Common myeloid progenitor, CD34-positive (primary cell): ENCODE results near the gene SPTBN1.
A peak's percentile ranks its signal among the peaks of the same experiment; 100 is the strongest.

ENCODE experiments used
- CTCF ChIA-PET: fragments of 350-600 bp; sonication (Branson Sonifier 250); formaldehyde crosslinking; loops from one replicate; lab custom pipeline; 2021; ENCODE audit warnings: antibody characterized with exemption; lab: Charles Lee
- POLR2A ChIA-PET: fragments of 350-600 bp; sonication (Branson Sonifier 250); formaldehyde crosslinking; loops from one replicate; lab custom pipeline; 2021; ENCODE audit warnings: antibody characterized with exemption; lab: Charles Lee
- DNase-seq, 3 donors: peaks; one replicate each; pipeline versions ENCODE4 v3.0.0 to v3.0.0-alpha.2; 2013
- H3K27ac ChIP-seq, 2 experiments: 1 replicate in 1 of 2; 2 replicates in 1 of 2; pipeline ENCODE4 v1.7.0; 2013; ENCODE audit warnings: inconsistent platforms in 2 of 2, low read length in 2 of 2, mild to moderate bottlenecking in 2 of 2, low read depth in 1 of 2, moderate library complexity in 1 of 2; ENCODE audit not compliant: severe bottlenecking in 2 of 2, insufficient read depth in 1 of 2, poor library complexity in 1 of 2
- H3K27me3 ChIP-seq, 5 experiments: replicated peaks in 2 of 5; 1 replicate in 3 of 5; 2 replicates in 2 of 5; pipeline versions ENCODE4 v1.6.1 to v1.7.0; 2013; ENCODE audit warnings: low read length in 4 of 5, mild to moderate bottlenecking in 2 of 5, moderate library complexity in 2 of 5, inconsistent platforms in 1 of 5; ENCODE audit not compliant: insufficient read depth in 5 of 5, control insufficient read depth in 4 of 5
- H3K36me3 ChIP-seq, 4 experiments: 1 replicate in 2 of 4; 2 replicates in 2 of 4; pipeline versions ENCODE4 v1.6.1 to v1.7.0; 2013; ENCODE audit warnings: low read length in 3 of 4, control low read depth in 1 of 4, mild to moderate bottlenecking in 1 of 4; ENCODE audit not compliant: control insufficient read depth in 4 of 4, insufficient read depth in 4 of 4
- H3K4me1 ChIP-seq, 4 experiments: 1 replicate in 3 of 4; 2 replicates in 1 of 4; pipeline versions ENCODE4 v1.6.1 to v1.7.1; 2013; ENCODE audit warnings: low read length in 3 of 4, mild to moderate bottlenecking in 3 of 4, control low read depth in 1 of 4, inconsistent platforms in 1 of 4, moderate library complexity in 1 of 4; ENCODE audit not compliant: control insufficient read depth in 4 of 4, insufficient read depth in 4 of 4; ENCODE audit errors: control extremely low read depth in 1 of 4
- H3K4me3 ChIP-seq, 7 experiments: 1 replicate in 4 of 7; 2 replicates in 3 of 7; pipeline versions ENCODE4 v1.5.1 to v1.7.0; 2013; ENCODE audit warnings: mild to moderate bottlenecking in 7 of 7, low read length in 6 of 7, moderate library complexity in 6 of 7, inconsistent platforms in 2 of 7, low read depth in 2 of 7, control low read depth in 1 of 7; ENCODE audit not compliant: insufficient read depth in 4 of 7, control insufficient read depth in 1 of 7; ENCODE audit errors: extremely low read depth in 1 of 7
- H3K9me3 ChIP-seq, 5 experiments: 1 replicate in 4 of 5; 2 replicates in 1 of 5; pipeline versions ENCODE4 v1.6.1 to v1.7.1; 2013; ENCODE audit warnings: low read length in 4 of 5, mild to moderate bottlenecking in 2 of 5, inconsistent platforms in 1 of 5, low read depth in 1 of 5, moderate library complexity in 1 of 5; ENCODE audit not compliant: control insufficient read depth in 4 of 5, insufficient read depth in 2 of 5; ENCODE audit errors: control extremely low read depth in 1 of 5
- whole genome bisulfite sequencing: methylation state at CpG from one replicate; pipeline ENCODE4 v1.1.5; 2013; ENCODE audit not compliant: insufficient coverage; 5-methylcytosine and 5-hydroxymethylcytosine counted together

Gene SPTBN1

DNA sequence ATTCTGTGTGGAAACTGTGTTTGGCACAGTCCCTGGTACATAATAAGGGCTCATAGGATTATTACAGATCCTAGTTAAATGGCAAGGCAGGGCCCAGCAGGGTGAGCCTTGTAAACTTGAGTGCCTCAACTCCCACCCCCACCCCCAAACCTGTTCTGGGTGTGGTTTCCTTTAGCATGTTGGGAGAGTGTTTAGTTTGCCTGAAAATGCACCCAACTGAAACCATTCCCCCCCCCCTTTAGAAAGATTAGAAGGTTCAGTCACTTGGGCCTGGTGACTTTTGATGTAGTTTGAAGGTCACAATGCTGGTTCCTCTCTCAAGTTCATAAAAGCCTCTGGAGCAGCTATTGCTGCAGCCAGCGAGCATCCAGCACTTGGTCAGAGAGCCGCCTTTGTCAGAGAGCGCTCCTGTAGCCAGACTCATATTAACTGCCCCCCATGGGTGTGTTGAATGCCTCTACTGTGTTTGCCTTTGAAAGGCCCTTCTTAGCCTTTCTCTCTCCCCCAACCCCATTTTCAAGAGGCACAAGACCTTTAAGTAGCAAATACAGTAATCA, 113.7 kb downstream of the SPTBN1 start:
- H3K4me1 ChIP-seq: peaks cover 58 to 90% (median 68%) of the 10 kb centered on the region in 4 experiments
- no peaks in the 10 kb centered on the region for H3K27me3 ChIP-seq
- DNase-seq: no peak
- no peaks in the 10 kb centered on the region for H3K9me3 ChIP-seq
- ChIA-PET CTCF (interaction anchor here (1.1 to 4.2 kb wide), 4 partner anchors 11 to 67 kb away, joined by 3 to 26 read pairs (median 8); no protein-coding TSS in a partner anchor), POLR2A (interaction anchor here (0.7 to 1.3 kb wide), 3 partner anchors 8 to 20 kb away, joined by 3 to 5 read pairs (median 4); no protein-coding TSS in a partner anchor)
- H3K27ac ChIP-seq: peak overlapping the region in 1 of 2 experiments; percentile 31
- peak overlapping the region in 4 of 7 experiments; percentile 3 to 62 (median 37) for H3K4me3 ChIP-seq
- 94% methylated on average over 3 of the region's 3 CpGs for WGBS
- H3K36me3 ChIP-seq: no peaks in the 10 kb centered on the region

DNA sequence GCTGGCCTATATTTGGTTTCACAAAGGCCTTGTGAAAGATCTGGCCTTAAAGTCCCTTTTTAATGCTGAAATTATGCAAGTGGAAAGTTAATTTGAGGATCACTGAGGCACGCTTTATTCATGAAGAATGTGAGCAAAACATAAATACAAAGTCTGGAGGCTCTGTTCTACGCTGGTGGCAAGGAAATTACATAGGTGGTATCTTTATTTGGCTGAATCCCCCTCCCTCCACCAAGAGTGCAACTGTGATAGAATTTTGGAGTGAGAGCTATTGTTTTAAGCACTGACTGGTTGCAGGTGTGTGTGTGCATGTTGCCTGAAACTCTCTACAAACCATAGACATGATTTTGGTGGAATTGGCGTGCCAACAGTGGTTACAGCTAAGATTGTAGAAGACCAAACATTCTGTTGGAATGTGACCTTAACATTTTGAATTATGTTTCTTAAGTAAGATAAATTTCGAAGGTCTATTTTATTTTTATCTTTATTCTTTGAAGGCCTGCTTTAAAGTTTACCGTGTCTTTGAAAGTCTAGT, 114.3 kb downstream of the SPTBN1 start:
- H3K36me3 ChIP-seq: peaks cover 0 to 1% (median 0%) of the 10 kb centered on the region in 4 experiments
- POLR2A ChIA-PET: interaction anchor here (0.7 to 3.2 kb wide), 2 partner anchors 9 to 11 kb away, joined by 3 to 18 read pairs; no protein-coding TSS in a partner anchor
- no peak for DNase-seq
- CTCF ChIA-PET: interaction anchor here (0.8 to 4.2 kb wide), 7 partner anchors 9 to 66 kb away, joined by 3 to 26 read pairs (median 6); no protein-coding TSS in a partner anchor
- H3K4me3 ChIP-seq: peak overlapping the region in 4 of 7 experiments; percentile 22 to 62 (median 39)
- H3K9me3 ChIP-seq: no peaks in the 10 kb centered on the region
- peaks cover 56 to 90% (median 70%) of the 10 kb centered on the region in 4 experiments for H3K4me1 ChIP-seq
- H3K27ac ChIP-seq: peak overlapping the region in 1 of 2 experiments; percentile 57
- 13% methylated on average over 1 of the region's 5 CpGs for WGBS
- H3K27me3 ChIP-seq: no peaks in the 10 kb centered on the region

DNA sequence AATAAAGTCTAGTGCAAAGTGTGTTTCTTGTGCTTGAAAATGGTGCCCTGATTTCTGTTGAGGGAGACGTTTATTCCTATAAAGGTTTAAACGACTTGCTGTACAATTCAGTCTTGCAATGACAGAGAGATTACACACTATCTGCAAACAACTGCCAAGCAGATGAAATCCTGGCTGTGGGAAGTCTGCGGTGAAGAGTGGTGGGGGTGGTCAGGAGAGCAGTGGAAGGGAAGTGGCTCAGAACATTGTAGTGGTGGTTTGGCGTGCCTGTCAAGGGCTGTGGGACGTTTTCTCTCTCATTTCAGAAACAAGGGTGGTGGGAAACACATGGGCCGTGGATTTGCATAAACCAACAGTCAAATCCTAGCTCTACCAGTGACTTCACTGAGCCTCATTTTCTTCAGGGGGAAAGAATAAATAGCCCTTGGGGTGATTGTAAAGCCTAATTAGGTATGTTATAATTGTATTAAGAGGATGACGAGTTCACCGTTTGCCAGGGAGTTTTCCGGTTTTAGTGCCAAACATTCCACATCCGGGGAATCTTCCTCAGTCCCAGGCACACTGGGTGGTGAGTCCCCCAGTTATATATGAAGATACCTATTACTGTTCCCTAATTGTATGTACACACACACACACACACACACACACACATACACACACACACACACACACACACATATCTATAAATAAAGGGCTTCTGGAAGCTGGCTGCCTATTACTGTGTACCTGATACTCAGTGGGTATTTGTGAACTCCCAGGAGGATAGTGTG, 115.0 kb downstream of the SPTBN1 start:
- Histone ChIP-seq H3K4me3 (peak overlapping the region in 5 of 7 experiments; percentile 20 to 62 (median 38)), H3K27ac (peak overlapping the region; percentile 26 to 72), H3K27me3 (no peaks in the 10 kb centered on the region), H3K4me1 (peaks cover 52 to 87% (median 74%) of the 10 kb centered on the region in 4 experiments), H3K9me3 (no peaks in the 10 kb centered on the region), H3K36me3 (peaks cover 0 to 2% (median 0%) of the 10 kb centered on the region in 4 experiments)
- WGBS: 0% methylated on average over 3 of the region's 10 CpGs
- POLR2A ChIA-PET: interaction anchor here (1.3 to 3.2 kb wide), 2 partner anchors 12 to 18 kb away, joined by 13 to 18 read pairs; no protein-coding TSS in a partner anchor
- DNase-seq: peak; percentile 87 to 98 (median 97)
- CTCF ChIA-PET: interaction anchor here (0.8 to 4.2 kb wide), 9 partner anchors 8 to 48 kb away, joined by 3 to 26 read pairs (median 4); no protein-coding TSS in a partner anchor

DNA sequence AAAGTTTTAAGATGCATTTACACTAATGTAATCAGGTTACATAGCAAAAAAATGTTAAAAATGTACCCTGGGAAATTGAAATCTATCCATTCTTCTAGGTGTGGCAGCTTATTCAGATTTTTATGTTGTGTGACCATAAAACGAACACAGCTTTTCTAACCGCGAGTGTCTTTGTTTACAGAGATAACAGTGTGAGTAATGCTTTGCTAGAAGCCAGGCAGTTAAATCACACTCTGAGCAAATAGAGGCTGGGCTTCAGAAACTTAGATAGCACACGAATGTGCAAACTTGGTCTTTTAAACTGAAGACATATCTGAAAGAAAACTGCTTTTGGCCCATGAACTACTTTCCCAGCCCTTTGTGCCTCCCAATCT, 116.1 kb downstream of the SPTBN1 start:
- ChIA-PET CTCF (interaction anchor here (0.7 to 4.2 kb wide), 9 partner anchors 9 to 21 kb away, joined by 3 to 26 read pairs (median 4); no protein-coding TSS in a partner anchor), POLR2A (interaction anchor here (1.3 to 3.2 kb wide), 2 partner anchors 13 to 17 kb away, joined by 13 to 18 read pairs; no protein-coding TSS in a partner anchor)
- H3K27me3 ChIP-seq: no peaks in the 10 kb centered on the region
- H3K4me1 ChIP-seq: peaks cover 52 to 91% (median 84%) of the 10 kb centered on the region in 4 experiments
- H3K9me3 ChIP-seq: no peaks in the 10 kb centered on the region
- 0% methylated on average over 3 of the region's 4 CpGs for WGBS
- peaks cover 0 to 9% (median 2%) of the 10 kb centered on the region in 4 experiments for H3K36me3 ChIP-seq
- peak overlapping the region in 1 of 2 experiments; percentile 72 for H3K27ac ChIP-seq
- DNase-seq: peak; percentile 61 to 83 (median 63)
- peak overlapping the region in 4 of 7 experiments; percentile 17 to 48 (median 31) for H3K4me3 ChIP-seq

DNA sequence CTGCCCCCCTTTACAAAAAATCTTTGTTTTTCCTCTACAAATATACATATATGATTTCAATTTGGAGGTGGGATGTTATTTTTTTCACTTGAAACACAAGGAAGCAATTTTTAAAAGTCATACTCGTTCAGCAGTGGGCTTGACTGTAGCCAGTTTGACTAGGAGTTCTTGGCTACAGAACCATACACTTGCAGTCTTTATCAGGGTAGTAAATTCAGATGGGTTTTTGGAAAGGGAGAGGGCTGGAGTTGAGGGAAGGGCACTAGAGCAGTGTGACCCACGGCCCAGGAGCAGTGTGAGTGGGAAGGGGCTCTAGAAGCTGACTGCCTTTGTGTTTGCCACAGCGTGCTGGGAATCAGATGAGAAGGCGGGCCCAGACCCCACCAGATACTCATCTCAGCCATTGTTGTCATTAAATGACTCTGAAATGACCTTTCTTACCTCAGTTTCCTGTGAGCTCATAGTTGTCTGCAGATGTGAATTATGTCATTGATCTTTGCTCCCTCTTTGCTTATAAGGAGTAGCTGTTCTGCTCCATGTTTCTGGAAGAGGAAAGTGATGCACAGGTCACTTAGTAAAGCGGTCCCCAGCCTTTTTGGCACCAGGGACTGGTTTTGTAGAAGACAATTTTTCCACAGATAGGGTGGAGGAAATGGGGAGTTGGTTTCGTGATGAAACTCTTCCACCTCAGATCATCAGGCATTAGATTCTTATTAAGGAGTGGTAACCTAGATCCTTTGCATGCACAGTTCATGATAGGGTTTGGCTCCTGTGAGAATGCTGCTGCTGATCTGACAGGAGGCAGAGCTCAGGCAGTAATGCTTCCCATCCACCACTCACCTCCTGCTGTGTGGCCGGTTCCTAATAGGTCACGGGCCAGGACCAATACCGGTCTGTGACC, 116.8 kb downstream of the SPTBN1 start:
- no peaks in the 10 kb centered on the region for H3K9me3 ChIP-seq
- H3K36me3 ChIP-seq: peaks cover 0 to 9% (median 3%) of the 10 kb centered on the region in 4 experiments
- H3K4me1 ChIP-seq: peaks cover 57 to 96% (median 89%) of the 10 kb centered on the region in 4 experiments
- CTCF ChIA-PET: interaction anchor here (0.6 to 4.2 kb wide), 7 partner anchors 9 to 17 kb away, joined by 3 to 26 read pairs (median 4); no protein-coding TSS in a partner anchor
- no peaks in the 10 kb centered on the region for H3K27me3 ChIP-seq
- POLR2A ChIA-PET: interaction anchor here (3.2 kb wide), 1 partner anchor 14 kb away, joined by 18 read pairs; no protein-coding TSS in a partner anchor
- DNase-seq: no peak
- WGBS: 100% methylated on average over 4 of the region's 9 CpGs
- H3K4me3 ChIP-seq: peak overlapping the region in 4 of 7 experiments; percentile 17 to 48 (median 31)
- H3K27ac ChIP-seq: peak overlapping the region in 1 of 2 experiments; percentile 72

DNA sequence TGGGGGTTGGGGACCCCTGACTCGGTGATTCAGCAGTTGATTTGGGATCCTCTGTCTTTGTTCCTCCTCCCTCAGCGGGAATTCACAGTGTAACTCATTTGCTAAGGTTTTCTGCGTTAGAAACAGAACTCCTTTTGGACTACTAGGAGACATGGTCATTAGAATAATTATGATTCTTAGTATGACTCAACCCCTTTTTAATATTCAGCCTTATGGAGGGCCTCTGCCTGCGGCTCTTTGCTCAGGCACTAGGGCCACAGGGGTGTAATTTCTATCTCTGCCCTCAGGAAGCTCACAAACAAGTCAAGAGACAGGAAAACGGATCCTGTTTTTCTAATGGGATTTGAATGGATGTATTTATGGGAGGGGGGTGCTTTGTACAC, 117.4 kb downstream of the SPTBN1 start:
- no peak for DNase-seq
- Histone ChIP-seq H3K4me3 (peak overlapping the region in 1 of 7 experiments; percentile 43), H3K36me3 (peaks cover 0 to 9% (median 3%) of the 10 kb centered on the region in 4 experiments), H3K27ac (peak overlapping the region in 1 of 2 experiments; percentile 72), H3K9me3 (no peaks in the 10 kb centered on the region), H3K4me1 (peaks cover 59 to 97% (median 94%) of the 10 kb centered on the region in 4 experiments), H3K27me3 (no peaks in the 10 kb centered on the region)
- POLR2A ChIA-PET: interaction anchor here (3.2 kb wide), 1 partner anchor 14 kb away, joined by 18 read pairs; no protein-coding TSS in a partner anchor
- CTCF ChIA-PET: interaction anchor here (0.6 to 1.4 kb wide), 3 partner anchors 14 to 17 kb away, joined by 3 to 6 read pairs (median 4); no protein-coding TSS in a partner anchor
- WGBS: 96% methylated on average over 3 of the region's 5 CpGs
